Measurements from ENCODE around the gene ABCC12.
"Not testable (repeated sequence)": the region's sequence is repeated elsewhere in the genome, so short reads cannot be mapped to it uniquely, and the experiment has no call there.

Gene ABCC12

DNA sequence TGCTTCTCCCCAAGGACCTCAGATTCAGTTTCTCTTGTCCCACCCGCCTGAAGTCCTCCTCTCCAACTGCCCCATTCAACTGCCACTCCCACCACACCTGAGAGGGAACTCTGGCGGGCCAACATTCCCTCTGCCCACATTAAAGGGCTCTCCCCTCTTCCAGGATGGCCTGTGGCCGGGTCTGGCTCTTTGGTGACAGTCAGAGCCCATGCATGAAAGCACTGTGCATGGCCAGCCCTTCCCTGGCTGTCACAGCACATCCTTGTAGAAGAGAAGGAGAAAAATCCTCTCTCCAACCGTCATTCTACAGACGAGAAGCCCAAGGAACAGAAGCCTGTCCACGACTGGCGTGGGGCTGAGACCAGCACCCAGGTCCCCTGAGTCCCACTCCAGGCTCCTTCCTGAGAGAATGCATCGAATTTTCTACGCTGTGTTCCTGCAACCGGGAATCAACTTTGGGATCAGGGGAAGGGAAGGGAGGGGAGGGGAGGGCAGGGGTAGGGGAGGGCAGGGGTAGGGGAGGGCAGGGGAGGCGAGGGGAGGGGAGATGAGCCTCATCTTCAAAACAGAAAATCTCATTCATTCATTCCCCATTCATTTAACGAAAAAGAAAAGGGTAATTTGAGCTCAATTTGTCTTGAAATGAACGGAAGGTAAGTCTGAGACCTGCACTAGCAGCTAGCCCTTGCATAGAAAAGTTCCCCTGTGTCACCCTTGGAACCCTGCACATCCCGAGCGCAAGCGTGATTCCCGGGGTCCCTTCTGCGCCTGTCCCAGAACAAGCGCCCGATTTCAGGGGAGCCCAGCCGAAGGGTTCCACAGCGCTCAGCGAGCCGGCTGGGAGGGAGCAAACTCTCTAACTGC, at the start of gene ABCC12:
TSS of gene ABCC12 (minus strand) at position 68 of the 864 bp plus-strand sequence. CDS start 9,569 bp downstream, outside the sequence.
- DNase-seq: no peak

DNA sequence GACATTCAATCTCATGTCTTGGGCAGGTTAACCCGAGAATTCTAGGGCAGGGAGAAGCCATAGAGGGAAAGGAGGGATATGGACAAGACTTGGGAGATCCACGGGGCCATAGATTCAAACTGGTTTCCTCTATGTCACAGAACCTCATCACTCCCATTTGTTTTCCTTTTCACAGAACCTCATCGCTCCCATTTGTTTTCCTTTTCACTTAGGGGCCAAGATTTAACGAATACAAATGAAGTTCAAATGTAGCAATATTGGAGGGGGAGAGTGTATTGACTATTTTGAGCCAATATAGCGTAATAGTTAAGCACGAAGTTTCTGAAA, 49.0 kb upstream of the ABCC12 start:
- no peak for DNase-seq

DNA sequence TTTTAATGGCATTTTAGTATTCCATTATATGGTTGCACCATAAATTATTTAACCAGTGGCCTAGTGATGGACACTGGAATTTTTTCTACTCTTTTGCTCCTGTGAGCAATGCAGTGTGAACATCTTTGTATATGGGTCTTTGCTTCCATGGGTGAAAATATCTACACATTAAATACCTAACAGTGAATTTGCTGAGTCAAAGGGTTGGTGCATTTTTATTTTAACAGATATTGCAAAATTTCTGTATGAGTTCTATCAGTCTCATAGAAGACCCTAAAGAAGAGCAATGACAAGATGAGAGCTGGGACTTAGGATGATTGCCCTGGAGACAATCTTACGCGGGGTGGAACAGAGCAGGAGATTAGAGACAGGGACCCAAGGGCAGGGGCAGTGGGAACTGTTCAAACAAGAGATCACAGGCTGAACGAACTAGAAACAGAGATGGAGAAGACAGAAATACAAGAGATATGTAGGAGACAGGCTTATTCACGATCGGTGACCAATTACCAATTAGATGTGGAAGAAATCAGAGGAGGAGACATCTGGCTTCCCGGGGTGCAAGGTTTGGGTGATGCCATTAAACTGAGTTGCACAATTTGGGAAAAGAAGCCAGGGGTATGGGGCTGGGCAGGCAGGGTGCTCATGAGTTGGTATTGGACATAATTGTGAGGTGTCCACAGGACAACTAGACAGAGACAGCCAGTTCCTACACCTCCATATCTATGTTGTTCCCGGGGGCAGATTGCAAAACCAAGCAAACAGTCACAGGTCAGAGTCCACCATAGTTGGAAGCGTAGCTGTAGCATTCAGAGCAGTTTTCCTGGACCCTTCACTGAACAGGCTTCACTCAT, 48.4 kb upstream of the ABCC12 start:
- DNase-seq: no peak

- no peak for DNase-seq
Measured at GRCh38 chr16:48201515-48202201, 45.9 kb upstream of the ABCC12 start.

DNA sequence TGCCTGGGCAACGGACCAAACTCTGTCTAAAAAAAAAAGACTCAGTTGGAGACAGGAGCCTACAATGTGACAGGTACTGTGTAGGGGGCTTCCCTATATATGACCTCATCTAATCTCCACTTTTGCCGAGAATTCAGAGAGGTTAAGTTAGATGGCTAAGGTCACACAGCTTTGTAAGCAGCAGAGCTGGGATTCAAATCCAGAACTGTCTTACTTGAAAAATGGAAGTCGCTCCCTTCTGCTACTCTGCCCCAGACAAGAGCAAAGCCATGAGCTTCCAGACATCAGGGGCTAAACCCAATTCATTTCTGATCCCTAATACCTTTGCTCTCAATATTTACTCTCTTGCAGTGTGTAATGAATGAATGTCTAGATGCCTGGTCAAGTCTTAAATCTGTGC, 41.5 kb upstream of the ABCC12 start:
- no peak for DNase-seq

DNA sequence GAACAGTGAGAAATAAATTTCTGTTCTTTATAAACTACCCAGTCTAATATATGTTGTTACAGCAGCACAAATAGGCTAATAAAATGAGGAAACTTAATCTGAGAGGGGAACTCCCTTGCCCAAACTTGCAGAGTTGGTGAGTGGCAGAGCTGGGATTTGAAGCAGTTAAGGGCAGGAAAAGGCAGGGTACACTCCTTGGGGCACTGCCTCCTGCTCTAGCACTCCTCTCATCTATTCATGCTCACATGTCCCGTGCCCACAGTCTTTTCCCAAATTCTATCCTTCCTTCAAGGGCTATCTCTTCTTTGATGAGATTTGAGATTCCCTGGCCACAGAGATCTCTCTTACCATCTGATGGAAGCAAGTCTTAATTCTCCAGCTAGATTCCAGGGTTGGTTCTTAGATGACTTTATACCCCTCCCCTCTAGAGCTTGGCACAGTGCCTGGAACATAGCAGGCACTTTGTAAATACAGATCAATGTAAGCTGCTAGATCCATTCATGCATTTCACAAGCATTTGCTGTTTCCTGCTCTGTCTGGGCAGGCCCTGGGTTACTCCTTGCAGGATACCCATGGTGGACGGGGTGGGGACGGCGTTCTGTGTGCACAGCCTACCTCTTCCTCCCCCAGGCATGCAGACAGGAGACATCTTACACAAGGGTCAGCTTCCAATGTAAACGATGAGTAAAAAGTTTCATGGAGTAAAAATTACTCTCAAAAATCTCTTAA, 39.2 kb upstream of the ABCC12 start:
- no peak for DNase-seq

- DNase-seq: no peak
Measured at GRCh38 chr16:48193846-48194245, 38.1 kb upstream of the ABCC12 start.

DNA sequence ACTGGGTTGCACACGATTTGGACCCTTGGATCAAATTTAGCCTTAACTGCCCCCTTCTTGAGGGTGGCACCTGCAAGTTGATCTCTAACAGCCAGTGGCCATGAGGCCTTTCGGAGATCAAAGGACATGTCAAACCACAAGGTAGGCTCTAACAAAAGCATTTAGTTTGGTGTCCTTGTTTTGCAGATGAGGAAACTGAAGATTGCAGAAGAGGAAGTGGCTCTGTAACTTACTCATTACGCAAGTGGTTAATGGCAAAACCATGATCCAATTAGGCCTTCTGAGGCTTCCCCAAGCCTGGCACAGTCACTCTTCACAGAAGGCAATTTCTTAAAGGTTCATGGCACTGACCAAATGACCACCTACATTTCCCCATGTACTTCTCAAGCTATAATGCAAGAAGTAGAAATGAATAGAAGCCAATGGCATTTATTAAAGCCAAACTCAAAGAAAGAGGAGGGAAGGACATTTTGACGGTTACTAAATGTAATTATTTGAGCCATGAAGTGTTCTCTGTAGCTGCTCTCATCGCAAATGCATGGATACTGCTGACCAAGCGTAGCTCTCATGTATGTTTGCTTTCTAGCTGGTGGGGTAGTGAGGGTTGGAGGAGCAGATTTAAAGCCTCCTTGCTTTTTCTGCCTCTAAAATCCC, 32.8 kb upstream of the ABCC12 start:
- no peak for DNase-seq

DNA sequence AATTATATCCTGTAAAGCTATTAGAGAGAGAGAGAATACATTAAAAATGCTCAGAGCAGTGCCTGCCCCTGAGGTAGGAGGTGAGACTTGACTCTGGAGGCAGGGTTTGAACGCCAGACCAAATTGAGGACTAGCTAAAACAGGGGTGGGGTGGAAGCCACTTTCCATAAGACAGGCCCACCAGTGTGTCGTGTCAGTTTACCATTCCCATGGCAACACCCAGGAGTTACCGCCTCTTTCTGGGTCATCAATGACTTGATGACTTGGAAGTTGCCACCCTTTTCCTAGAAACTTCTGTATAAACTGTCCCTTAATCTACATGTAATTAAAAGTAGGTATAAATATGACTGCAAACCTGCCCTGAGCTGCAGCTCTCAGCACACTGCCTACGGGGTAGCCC, 32.0 kb upstream of the ABCC12 start:
- DNase-seq: no peak

DNA sequence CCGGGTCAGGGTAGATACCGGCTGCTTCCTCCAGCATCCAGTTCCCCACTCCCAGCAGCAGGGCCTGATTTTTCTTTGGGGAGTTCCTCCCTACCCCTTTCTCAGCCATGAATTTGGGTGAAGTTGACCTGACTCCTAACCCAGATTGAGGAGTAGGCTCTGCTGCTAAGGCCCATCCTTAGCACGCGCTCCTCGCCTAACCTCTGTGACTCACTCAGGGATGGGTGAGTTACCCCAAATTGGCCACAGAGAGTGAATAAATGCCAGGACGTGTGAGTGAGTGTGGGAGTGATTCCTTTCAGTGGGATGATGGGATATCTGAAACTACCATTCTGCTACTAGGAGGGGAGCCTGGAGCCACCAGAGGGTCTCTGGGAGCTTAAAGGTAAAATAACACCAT, 28.9 kb upstream of the ABCC12 start:
- DNase-seq: no peak

GRCh38 chr16:48182979-48183537, 27.3 kb upstream of the ABCC12 start:
- DNase-seq: no peak

DNA sequence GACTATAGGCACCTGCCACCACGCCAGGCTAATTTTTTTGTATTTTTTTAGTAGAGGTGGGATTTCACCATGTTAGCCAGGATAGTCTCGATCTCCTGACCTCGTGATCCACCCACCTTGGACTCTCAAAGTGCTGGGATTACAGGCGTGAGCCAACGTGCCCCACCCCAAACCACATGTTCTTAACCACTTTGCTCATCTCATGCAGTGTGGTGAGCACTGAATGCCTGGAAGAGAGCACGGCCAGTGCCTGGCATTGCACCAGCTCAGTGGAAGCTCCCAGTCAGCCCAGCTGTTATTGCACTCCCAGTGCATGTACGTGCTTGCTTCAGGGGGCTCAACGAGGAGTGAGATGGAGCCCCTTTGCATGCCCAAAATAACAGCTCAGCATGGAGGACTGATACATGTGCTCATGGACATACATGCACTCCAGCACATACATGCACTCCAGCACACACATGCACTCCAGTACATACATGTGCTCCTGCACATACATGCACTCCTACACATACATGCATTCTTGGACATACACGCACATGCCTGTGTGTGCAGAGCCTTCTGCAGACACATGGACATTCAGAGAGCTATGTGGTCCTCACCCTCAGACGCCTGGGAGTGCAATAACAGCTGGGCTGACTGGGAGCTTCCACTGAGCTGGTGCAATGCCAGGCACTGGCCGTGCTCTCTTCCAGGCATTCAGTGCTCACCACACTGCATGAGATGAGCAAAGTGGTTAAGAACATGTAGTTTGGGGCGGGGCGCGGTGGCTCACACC, 26.1 kb upstream of the ABCC12 start:
- not testable (repeated sequence) for DNase-seq

GRCh38 chr16:48180868-48181480, 25.2 kb upstream of the ABCC12 start:
- no peak for DNase-seq

GRCh38 chr16:48176635-48177408, 21.0 kb upstream of the ABCC12 start:
- no peak for DNase-seq

DNA sequence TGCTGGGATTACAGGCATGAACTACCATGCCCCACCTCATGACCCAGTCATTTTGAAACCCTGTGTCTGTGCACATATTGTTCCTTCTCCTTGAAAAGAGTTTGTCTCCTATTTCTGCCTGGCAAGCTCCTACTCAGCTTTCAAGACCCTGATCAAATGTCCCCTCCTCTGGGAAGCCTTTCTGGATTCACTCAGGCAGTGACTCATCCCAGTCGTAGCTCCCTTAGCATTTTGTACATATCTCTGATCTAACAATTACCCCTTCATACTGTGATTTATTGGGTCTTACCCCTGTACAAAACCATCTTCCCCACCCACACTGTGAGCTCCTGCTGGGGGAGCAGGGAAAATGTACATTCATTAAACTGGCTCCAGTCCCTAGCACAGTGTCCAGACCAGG, 18.1 kb upstream of the ABCC12 start:
- no peak for DNase-seq

- no peak for DNase-seq
Measured at GRCh38 chr16:48172682-48173081, 16.9 kb upstream of the ABCC12 start.

- DNase-seq: no peak
Measured at GRCh38 chr16:48169896-48170295, 14.1 kb upstream of the ABCC12 start.

DNA sequence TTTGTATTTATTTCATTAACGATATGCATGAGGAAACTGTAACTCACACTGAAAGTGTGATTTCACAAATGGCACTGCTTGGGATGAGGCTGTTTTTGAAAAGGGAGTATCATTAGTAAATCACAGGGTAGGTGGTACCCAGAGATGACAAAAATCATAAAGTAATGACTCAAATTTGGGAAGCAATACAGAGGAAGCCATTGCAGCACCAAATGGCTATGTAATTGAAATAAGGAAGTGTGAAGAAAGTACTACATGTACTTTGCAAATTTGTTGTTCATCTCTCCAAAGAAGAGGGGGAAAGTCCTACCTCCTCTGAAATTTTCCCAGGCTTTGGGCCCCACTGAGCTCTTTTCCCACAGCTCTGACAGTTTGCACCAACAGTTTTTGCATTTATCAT, 12.3 kb upstream of the ABCC12 start:
- no peak for DNase-seq

DNA sequence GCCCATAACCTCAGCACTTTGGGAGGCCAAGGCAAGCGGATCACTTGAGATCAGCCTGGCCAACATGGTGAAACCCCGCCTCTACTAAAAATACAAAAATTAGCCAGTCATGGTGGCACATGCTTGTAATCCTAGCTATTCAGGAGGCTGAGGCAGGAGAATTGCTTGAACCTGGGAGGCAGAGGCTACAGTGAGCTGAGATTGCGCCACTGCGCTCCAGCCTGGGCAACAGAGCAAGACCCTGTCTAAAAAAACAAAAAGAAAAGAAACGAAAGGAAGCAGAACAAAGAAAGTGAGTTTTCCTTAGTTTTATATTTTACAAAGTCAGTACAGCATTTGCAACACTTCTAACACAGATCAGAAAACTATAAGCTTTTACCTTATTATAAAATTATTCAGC, 10.8 kb upstream of the ABCC12 start:
- not testable (repeated sequence) for DNase-seq

Data from femur (tissue), 1 donor.